Caco-2 (cell line): Measurements from ENCODE around the gene PRKAR1B. TPM values are rescaled to one million over a fixed set of nuclear protein-coding genes. Genes with fewer than 3 reads are reported as not detected.

Source experiments
- BruUV-seq: library from RNA; stranded (reverse); fragments of 400-500 nt; replicated peaks from 2 replicates; lab custom pipeline; 2021; lab: Mats Ljungman, UMichigan
- CTCF ChIA-PET: fragments of 300-600 bp; sonication (Branson Sonifier 250); formaldehyde crosslinking; loops from one replicate; lab custom pipeline; 2022; ENCODE audit warnings: antibody characterized with exemption; lab: Charles Lee
- POLR2A ChIA-PET: fragments of 300-600 bp; sonication (Branson Sonifier 250); formaldehyde crosslinking; loops from one replicate; lab custom pipeline; 2022; ENCODE audit warnings: antibody characterized with exemption; lab: Charles Lee
- DNase-seq, 2 experiments: peaks; one replicate each; pipeline versions ENCODE4 v3.0.0 to v3.0.0-alpha.2; 2020 to 2022
- H3K27me3 ChIP-seq: replicated peaks from 2 replicates; pipeline ENCODE4 v1.6.0; 2011; ENCODE audit warnings: low read length; ENCODE audit not compliant: control insufficient read depth, insufficient read depth
- H3K36me3 ChIP-seq: 2 replicates; pipeline ENCODE4 v1.5.1; 2011; ENCODE audit warnings: low read length; ENCODE audit not compliant: control insufficient read depth, insufficient read depth
- H3K4me1 ChIP-seq: fragments of 250-450 bp; sonication (Bioruptor Pico); 2 replicates; pipeline ENCODE4 v1.5.1; 2020; ENCODE audit warnings: mild to moderate bottlenecking
- H3K4me3 ChIP-seq: 2 replicates; pipeline ENCODE4 v1.5.1; 2011; ENCODE audit warnings: low read depth, mild to moderate bottlenecking, control low read depth, low read length
- H3K9me3 ChIP-seq: fragments of 250-450 bp; sonication (Bioruptor Pico); 2 replicates; pipeline ENCODE4 v1.5.1; 2020; ENCODE audit warnings: mild to moderate bottlenecking, moderate library complexity
- H3K27ac Mint-ChIP-seq: one replicate; pipeline ENCODE4 v1.8.0; 2022; ENCODE audit warnings: mixed read lengths; ENCODE audit not compliant: unreplicated experiment
- H3K27me3 Mint-ChIP-seq: one replicate; pipeline ENCODE4 v1.8.0; 2022; ENCODE audit warnings: mixed read lengths; ENCODE audit not compliant: insufficient read depth, unreplicated experiment
- H3K36me3 Mint-ChIP-seq: one replicate; pipeline ENCODE4 v1.8.0; 2022; ENCODE audit warnings: mild to moderate bottlenecking, mixed read lengths; ENCODE audit not compliant: insufficient read depth, unreplicated experiment
- H3K4me1 Mint-ChIP-seq: one replicate; pipeline ENCODE4 v1.8.0; 2022; ENCODE audit warnings: low read depth, mixed read lengths; ENCODE audit not compliant: unreplicated experiment
- H3K4me3 Mint-ChIP-seq: one replicate; pipeline ENCODE4 v1.8.0; 2022; ENCODE audit warnings: mild to moderate bottlenecking, moderate library complexity, mixed read lengths; ENCODE audit not compliant: unreplicated experiment
- H3K9me3 Mint-ChIP-seq: one replicate; pipeline ENCODE4 v1.8.0; 2022; ENCODE audit warnings: mixed read lengths; ENCODE audit not compliant: unreplicated experiment
- CTCF ChIP-seq, 2 experiments: fragments of 200-600 bp in 1 of 2; IDR thresholded peaks; 1 replicate in 1 of 2; 2 replicates in 1 of 2; pipeline versions ENCODE4 v1.5.1 to v1.8.0; 2011 to 2022; ENCODE audit warnings: antibody characterized with exemption in 1 of 2, control low read depth in 1 of 2, inconsistent platforms in 1 of 2, low read depth in 1 of 2, low read length in 1 of 2, mild to moderate bottlenecking in 1 of 2, moderate library complexity in 1 of 2; ENCODE audit not compliant: insufficient read depth in 1 of 2, severe bottlenecking in 1 of 2, unreplicated experiment in 1 of 2
- intact Hi-C: fragments of 100-400 bp; cut with micrococcal nuclease; formaldehyde crosslinking; loops from one replicate; pipeline ENCODE4 v1.10.0; 2022; ENCODE audit not compliant: unreplicated experiment
- total RNA-seq: library from RNA; stranded (reverse); gene quantifications from 2 replicates; pipeline ENCODE4 v1.2.3, GENCODE V29; 2022

PRKAR1B gene
- total RNA-seq, 1 experiment from 2014 or later, result 56.6 TPM

- intact Hi-C loops, result no loop called here
- H3K4me3 Mint-ChIP-seq, result no peak overlapping the region
- peaks cover 11% of the 10 kb centered on the region for H3K36me3 Mint-ChIP-seq
- H3K27me3 Mint-ChIP-seq, result no peaks in the 10 kb centered on the region
- H3K9me3 Mint-ChIP-seq, result no peaks in the 10 kb centered on the region
- no peak overlapping the region for H3K27ac Mint-ChIP-seq
- Histone ChIP-seq H3K27me3 (no peaks in the 10 kb centered on the region), H3K4me3 (no peak overlapping the region), H3K36me3 (no peaks in the 10 kb centered on the region; the same call in 1 of the 2 replicates), H3K4me1 (no peaks in the 10 kb centered on the region), H3K9me3 (no peaks in the 10 kb centered on the region)
- BruUV-seq, result no TSS peak
- no peak for TF ChIP-seq CTCF (IDR thresholded peaks at IDR 0.05; ENCODE audit: insufficient read depth in 1 of 2, low read depth in 1 of 2, low read length in 1 of 2, severe bottlenecking in 1 of 2, unreplicated experiment in 1 of 2)
- ChIA-PET CTCF (interaction anchor here (0.8 to 1.7 kb wide), 2 partner anchors 344 to 347 kb away, joined by 3 to 5 read pairs; no protein-coding TSS in a partner anchor), POLR2A (no interaction called here)
- no peak for DNase-seq
- no peaks in the 10 kb centered on the region for H3K4me1 Mint-ChIP-seq
Observed at GRCh38 chr7:665736-666453, 61.2 kb downstream of the PRKAR1B start.

- POLR2A ChIA-PET, result no interaction called here
- BruUV-seq, result no TSS peak
- no peaks in the 10 kb centered on the region for H3K9me3 Mint-ChIP-seq
- intact Hi-C loops, result no loop called here
- Histone ChIP-seq H3K9me3 (no peaks in the 10 kb centered on the region), H3K4me3 (no peak overlapping the region), H3K4me1 (no peaks in the 10 kb centered on the region), H3K27me3 (no peaks in the 10 kb centered on the region), H3K36me3 (no peaks in the 10 kb centered on the region; the same call in 1 of the 2 replicates)
- no peak for DNase-seq
- H3K36me3 Mint-ChIP-seq, result peaks cover 11% of the 10 kb centered on the region
- no peak overlapping the region for H3K4me3 Mint-ChIP-seq
- no peaks in the 10 kb centered on the region for H3K27me3 Mint-ChIP-seq
- no peak overlapping the region for H3K27ac Mint-ChIP-seq
- TF ChIP-seq CTCF (IDR thresholded peaks at IDR 0.05; ENCODE audit: insufficient read depth in 1 of 2, low read depth in 1 of 2, low read length in 1 of 2, severe bottlenecking in 1 of 2, unreplicated experiment in 1 of 2), result no peak
- no peaks in the 10 kb centered on the region for H3K4me1 Mint-ChIP-seq
- CTCF ChIA-PET, result interaction anchor here (1.7 kb wide), 1 partner anchor 343 kb away, joined by 5 read pairs; no protein-coding TSS in a partner anchor
Observed at GRCh38 chr7:664997-665735, 61.9 kb downstream of the PRKAR1B start.

- no peaks in the 10 kb centered on the region for H3K27me3 Mint-ChIP-seq
Observed at GRCh38 chr7:664402-664775, 62.7 kb downstream of the PRKAR1B start.

More at GRCh38 chr7:664402-664775, 62.7 kb downstream of the PRKAR1B start:
- POLR2A ChIA-PET, result no interaction called here
- Mint-ChIP-seq H3K4me1 (no peaks in the 10 kb centered on the region), H3K27ac (no peak overlapping the region), H3K4me3 (no peak overlapping the region), H3K36me3 (peaks cover 9% of the 10 kb centered on the region), H3K9me3 (no peaks in the 10 kb centered on the region)
- CTCF ChIA-PET, result no interaction called here
- Histone ChIP-seq H3K36me3 (no peaks in the 10 kb centered on the region; the same call in 1 of the 2 replicates), H3K27me3 (no peaks in the 10 kb centered on the region), H3K9me3 (no peaks in the 10 kb centered on the region), H3K4me3 (no peak overlapping the region), H3K4me1 (no peaks in the 10 kb centered on the region)
- intact Hi-C loops, result no loop called here
- BruUV-seq, result no TSS peak
- DNase-seq, result no peak
- TF ChIP-seq CTCF (IDR thresholded peaks at IDR 0.05; ENCODE audit: insufficient read depth in 1 of 2, low read depth in 1 of 2, low read length in 1 of 2, severe bottlenecking in 1 of 2, unreplicated experiment in 1 of 2), result no peak
